HepG2 (cell line): ENCODE results near the gene ZFHX3. TPM values are rescaled to one million over a fixed set of nuclear protein-coding genes. Genes with fewer than 3 reads are reported as not detected.

Experiments
- CREM ChIP-seq, 2 experiments: sonication (generic) in 1 of 2; formaldehyde crosslinking in 1 of 2; IDR thresholded peaks; 2 replicates each; pipeline versions ENCODE4 v1.4.0 to v1.6.1; 2016 to 2020; ENCODE audit warnings: antibody characterized with exemption in 1 of 2, mild to moderate bottlenecking in 1 of 2, missing genetic modification reagents in 1 of 2
- DMAP1 ChIP-seq: IDR thresholded peaks from 2 replicates; pipeline ENCODE4 v1.6.1; 2016
- ELF3 ChIP-seq: IDR thresholded peaks from 2 replicates; pipeline ENCODE4 v1.6.1; 2016; ENCODE audit warnings: missing genetic modification reagents, missing compliant biosample characterization
- KMT2A ChIP-seq: sonication (generic); formaldehyde crosslinking; IDR thresholded peaks from 2 replicates; pipeline ENCODE4 v1.4.0; 2020; ENCODE audit warnings: missing genetic modification reagents
- MAF1 ChIP-seq: sonication (generic); formaldehyde crosslinking; IDR thresholded peaks from 2 replicates; pipeline ENCODE4 v1.5.0; 2020; ENCODE audit warnings: missing genetic modification reagents, borderline replicate concordance
- NFIC ChIP-seq: IDR thresholded peaks from 2 replicates; pipeline ENCODE4 v1.6.1; 2012; ENCODE audit warnings: mild to moderate bottlenecking, low read length, inconsistent platforms
- NFRKB ChIP-seq: fragments of 450-650 bp; IDR thresholded peaks from 2 replicates; pipeline ENCODE4 v1.6.1; 2017
- PHF5A ChIP-seq: IDR thresholded peaks from one replicate; pipeline ENCODE4 v1.6.1; 2018; ENCODE audit warnings: low read depth, missing genetic modification reagents; ENCODE audit not compliant: unreplicated experiment
- RBM22 ChIP-seq: fragments of 200-400 bp; formaldehyde crosslinking; optimal IDR thresholded peaks from 2 replicates; pipeline ENCODE3; 2017; ENCODE audit warnings: mild to moderate bottlenecking, low read length, moderate library complexity
- RFX1 ChIP-seq: fragments of 450-650 bp; IDR thresholded peaks from 2 replicates; pipeline ENCODE4 v1.6.1; 2017
- RFXAP ChIP-seq: sonication (generic); formaldehyde crosslinking; IDR thresholded peaks from 2 replicates; pipeline ENCODE4 v1.4.0; 2020; ENCODE audit warnings: missing genetic modification reagents, borderline replicate concordance
- RNF2 ChIP-seq: fragments of 450-650 bp; conservative IDR thresholded peaks from 2 replicates; pipeline ENCODE4 v1.6.1; 2016; ENCODE audit warnings: low read depth
- SRSF9 ChIP-seq: fragments of 200-400 bp; formaldehyde crosslinking; IDR thresholded peaks from 2 replicates; pipeline ENCODE4 v1.6.1; 2018; ENCODE audit warnings: borderline replicate concordance, mild to moderate bottlenecking, low read depth, low read length; ENCODE audit not compliant: insufficient read depth, poor library complexity, severe bottlenecking
- ZFP36L1 ChIP-seq: sonication (generic); formaldehyde crosslinking; IDR thresholded peaks from 2 replicates; pipeline ENCODE4 v1.8.0; 2022; ENCODE audit warnings: mild to moderate bottlenecking, missing genetic modification reagents, moderate library complexity
- ZFP90 ChIP-seq: sonication (generic); formaldehyde crosslinking; IDR thresholded peaks from 2 replicates; pipeline ENCODE4 v1.8.0; 2022; ENCODE audit warnings: missing genetic modification reagents, mild to moderate bottlenecking, inconsistent platforms, borderline replicate concordance
- ZKSCAN8 ChIP-seq: IDR thresholded peaks from 2 replicates; pipeline ENCODE4 v1.6.1; 2016; ENCODE audit warnings: borderline replicate concordance, missing genetic modification reagents, missing compliant biosample characterization
- ZNF235 ChIP-seq: sonication (generic); formaldehyde crosslinking; IDR thresholded peaks from 2 replicates; pipeline ENCODE4 v1.8.1; 2023; ENCODE audit warnings: mild to moderate bottlenecking, missing genetic modification reagents, borderline replicate concordance
- ZNF256 ChIP-seq: sonication (generic); formaldehyde crosslinking; conservative IDR thresholded peaks from 2 replicates; pipeline ENCODE4 v1.4.0; 2020; ENCODE audit warnings: missing genetic modification reagents
- ZNF549 ChIP-seq: sonication (generic); formaldehyde crosslinking; IDR thresholded peaks from 2 replicates; pipeline ENCODE4 v1.5.0; 2020; ENCODE audit warnings: missing genetic modification reagents
- ZNF557 ChIP-seq: sonication (generic); formaldehyde crosslinking; IDR thresholded peaks from 2 replicates; pipeline ENCODE4 v1.4.0; 2020; ENCODE audit warnings: missing genetic modification reagents
- ZNF672 ChIP-seq: sonication (generic); formaldehyde crosslinking; IDR thresholded peaks from 2 replicates; pipeline ENCODE4 v1.8.1; 2022; ENCODE audit warnings: missing genetic modification reagents
- ZNF737 ChIP-seq: sonication (generic); formaldehyde crosslinking; IDR thresholded peaks from 2 replicates; pipeline ENCODE4 v1.5.0; 2020; ENCODE audit warnings: missing genetic modification reagents, mild to moderate bottlenecking, borderline replicate concordance
- ZNF772 ChIP-seq: sonication (generic); formaldehyde crosslinking; IDR thresholded peaks from 2 replicates; pipeline ENCODE4 v1.5.0; 2020; ENCODE audit warnings: mild to moderate bottlenecking, missing genetic modification reagents
- ZNF781 ChIP-seq: sonication (generic); formaldehyde crosslinking; IDR thresholded peaks from 2 replicates; pipeline ENCODE4 v1.5.1; 2020; ENCODE audit warnings: borderline replicate concordance, mild to moderate bottlenecking, missing genetic modification reagents; ENCODE audit errors: not compliant biosample characterization
- polyA plus RNA-seq, 8 experiments: library from polyadenylated mRNA; depleted of rRNA in 3 of 8; stranded (reverse) in 7 of 8; unstranded in 1 of 8; fragments of >200 nt; fragmentation: Illumina TruSeq in 4 of 8; extraction: Trizol in 4 of 8; gene quantifications; 2 replicates each; pipeline versions ENCODE4 v1.2.1 to v1.2.3, GENCODE V29; 2011 to 2016; ENCODE audit warnings: low read depth in 4 of 8, missing spikeins in 1 of 8, mixed read lengths in 1 of 8; ENCODE audit not compliant: insufficient read depth in 1 of 8
- total RNA-seq, 5 experiments: library from RNA; depleted of rRNA; stranded (reverse); fragments of >200 nt; fragmentation: Illumina TruSeq; extraction: Trizol; gene quantifications; 2 replicates each; pipeline ENCODE4 v1.2.3, GENCODE V29; 2016; ENCODE audit warnings: low read depth in 1 of 5
- TF ChIP-seq, protein P1 (sequence below): sonication (generic); formaldehyde crosslinking; IDR thresholded peaks from 2 replicates; pipeline ENCODE4 v1.5.1; 2020; ENCODE audit warnings: missing genetic modification reagents, mild to moderate bottlenecking, borderline replicate concordance
- TF ChIP-seq, protein P2 (sequence below): IDR thresholded peaks from 2 replicates; pipeline ENCODE4 v1.6.1; 2016; ENCODE audit warnings: missing compliant biosample characterization, missing genetic modification reagents, borderline replicate concordance
- TF ChIP-seq, protein P3 (sequence below): sonication (generic); formaldehyde crosslinking; IDR thresholded peaks from 2 replicates; pipeline ENCODE4 v1.4.0; 2020; ENCODE audit warnings: missing genetic modification reagents
- TF ChIP-seq, protein P4 (sequence below): sonication (generic); formaldehyde crosslinking; conservative IDR thresholded peaks from 2 replicates; pipeline ENCODE4 v1.4.0; 2020; ENCODE audit warnings: missing genetic modification reagents

The ZFHX3 gene
- total and polyA plus RNA-seq, 2 of the 13 experiments (the other 11 are each of a cell fraction or from before 2014, with no cell fraction given): 5.0 to 6.0 TPM

DNA sequence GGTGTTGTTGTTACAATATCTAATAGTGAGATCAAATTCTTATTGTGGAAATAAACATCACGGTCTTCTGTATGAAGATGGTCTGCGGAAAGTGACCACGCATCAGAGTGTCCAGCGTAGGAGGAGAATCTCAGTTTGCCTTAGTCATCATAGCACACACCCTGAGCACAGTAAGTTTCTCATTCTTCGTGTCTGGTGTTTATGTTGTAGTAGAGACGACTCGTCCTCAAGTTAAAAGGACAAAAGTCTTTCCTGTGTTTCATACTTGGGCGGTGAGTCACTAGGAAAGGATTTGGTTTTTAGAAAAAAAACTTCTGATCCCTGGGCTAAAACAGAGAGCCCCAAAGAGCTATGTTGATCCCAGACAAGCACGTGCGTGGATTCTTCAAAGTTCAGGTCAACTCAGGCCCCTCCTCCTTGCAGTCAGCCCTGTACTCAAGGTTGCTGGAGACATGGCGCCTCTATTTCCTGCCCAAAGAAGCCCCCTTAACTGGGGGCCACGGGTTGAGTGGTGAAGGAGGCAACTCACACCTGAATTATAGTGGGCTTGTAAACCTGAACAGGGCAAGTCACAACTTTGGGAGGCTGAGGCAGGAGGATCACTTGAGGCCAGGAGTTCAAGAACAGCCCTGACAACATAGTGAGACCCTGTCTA is 170.4 kb downstream of the ZFHX3 start (continued):
- TF ChIP-seq, protein P1, sequence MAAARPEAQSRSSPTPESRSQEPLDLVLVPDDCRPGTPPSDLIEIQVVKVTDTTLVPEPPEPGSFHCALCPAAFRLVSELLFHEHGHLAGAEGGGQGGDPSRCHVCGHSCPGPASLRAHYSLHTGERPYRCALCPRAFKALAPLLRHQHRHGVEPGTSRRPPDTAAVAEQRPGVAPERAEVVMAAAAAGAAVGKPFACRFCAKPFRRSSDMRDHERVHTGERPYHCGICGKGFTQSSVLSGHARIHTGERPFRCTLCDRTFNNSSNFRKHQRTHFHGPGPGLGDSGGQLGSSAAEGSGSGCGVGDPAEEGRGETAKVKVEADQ (CRISPR knock-in tag): peak; percentile 75; the same call in 1 of the 2 replicates
- TF ChIP-seq RFX1: no peak
- TF ChIP-seq ZKSCAN8: peak; percentile 85; the same call in 1 of the 2 replicates
- TF ChIP-seq NFRKB: no peak
- TF ChIP-seq ZNF256 (CRISPR knock-in tag): no peak
- no peak for TF ChIP-seq ZNF737 (CRISPR knock-in tag)
- TF ChIP-seq, protein P2, sequence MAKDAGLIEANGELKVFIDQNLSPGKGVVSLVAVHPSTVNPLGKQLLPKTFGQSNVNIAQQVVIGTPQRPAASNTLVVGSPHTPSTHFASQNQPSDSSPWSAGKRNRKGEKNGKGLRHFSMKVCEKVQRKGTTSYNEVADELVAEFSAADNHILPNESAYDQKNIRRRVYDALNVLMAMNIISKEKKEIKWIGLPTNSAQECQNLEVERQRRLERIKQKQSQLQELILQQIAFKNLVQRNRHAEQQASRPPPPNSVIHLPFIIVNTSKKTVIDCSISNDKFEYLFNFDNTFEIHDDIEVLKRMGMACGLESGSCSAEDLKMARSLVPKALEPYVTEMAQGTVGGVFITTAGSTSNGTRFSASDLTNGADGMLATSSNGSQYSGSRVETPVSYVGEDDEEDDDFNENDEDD (CRISPR knock-in tag): peak; percentile 70; the same call in 1 of the 2 replicates
- peak; percentile 74; the same call in 1 of the 2 replicates for TF ChIP-seq KMT2A (CRISPR knock-in tag)
- TF ChIP-seq RNF2: 0 out of 2 replicates have a peak, but pooled peaks have one; percentile 18
- TF ChIP-seq NFIC: peak; percentile 87
- peak; percentile 87 for TF ChIP-seq CREM (IDR thresholded peaks at IDR 0.05)
- TF ChIP-seq CREM (CRISPR knock-in tag; IDR thresholded peaks at IDR 0.05): no peak
- TF ChIP-seq MAF1 (CRISPR knock-in tag): 0 out of 2 replicates have a peak, but pooled peaks have one; percentile 25
- peak; percentile 83; the same call in 1 of the 2 replicates for TF ChIP-seq ELF3
- TF ChIP-seq PHF5A (CRISPR knock-in tag): no peak
- TF ChIP-seq ZNF781: peak; percentile 63
- no peak for TF ChIP-seq ZNF557 (CRISPR knock-in tag)
- 0 out of 2 replicates have a peak, but pooled peaks have one; percentile 14 for TF ChIP-seq RFXAP (CRISPR knock-in tag)
- no peak for TF ChIP-seq ZFP36L1 (CRISPR knock-in tag)
- TF ChIP-seq, protein P3, sequence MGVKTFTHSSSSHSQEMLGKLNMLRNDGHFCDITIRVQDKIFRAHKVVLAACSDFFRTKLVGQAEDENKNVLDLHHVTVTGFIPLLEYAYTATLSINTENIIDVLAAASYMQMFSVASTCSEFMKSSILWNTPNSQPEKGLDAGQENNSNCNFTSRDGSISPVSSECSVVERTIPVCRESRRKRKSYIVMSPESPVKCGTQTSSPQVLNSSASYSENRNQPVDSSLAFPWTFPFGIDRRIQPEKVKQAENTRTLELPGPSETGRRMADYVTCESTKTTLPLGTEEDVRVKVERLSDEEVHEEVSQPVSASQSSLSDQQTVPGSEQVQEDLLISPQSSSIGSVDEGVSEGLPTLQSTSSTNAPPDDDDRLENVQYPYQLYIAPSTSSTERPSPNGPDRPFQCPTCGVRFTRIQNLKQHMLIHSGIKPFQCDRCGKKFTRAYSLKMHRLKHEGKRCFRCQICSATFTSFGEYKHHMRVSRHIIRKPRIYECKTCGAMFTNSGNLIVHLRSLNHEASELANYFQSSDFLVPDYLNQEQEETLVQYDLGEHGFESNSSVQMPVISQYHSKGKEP: no peak
- peak; percentile 67; the same call in 1 of the 2 replicates for TF ChIP-seq ZNF772 (CRISPR knock-in tag)
- no peak for TF ChIP-seq ZFP90 (CRISPR knock-in tag)
- no peak for TF ChIP-seq RBM22
- TF ChIP-seq ZNF235 (CRISPR knock-in tag): no peak
- TF ChIP-seq DMAP1 (CRISPR knock-in tag): peak; percentile 76
- TF ChIP-seq, protein P4, sequence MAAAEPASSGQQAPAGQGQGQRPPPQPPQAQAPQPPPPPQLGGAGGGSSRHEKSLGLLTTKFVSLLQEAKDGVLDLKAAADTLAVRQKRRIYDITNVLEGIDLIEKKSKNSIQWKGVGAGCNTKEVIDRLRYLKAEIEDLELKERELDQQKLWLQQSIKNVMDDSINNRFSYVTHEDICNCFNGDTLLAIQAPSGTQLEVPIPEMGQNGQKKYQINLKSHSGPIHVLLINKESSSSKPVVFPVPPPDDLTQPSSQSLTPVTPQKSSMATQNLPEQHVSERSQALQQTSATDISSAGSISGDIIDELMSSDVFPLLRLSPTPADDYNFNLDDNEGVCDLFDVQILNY (CRISPR knock-in tag): no peak
- TF ChIP-seq ZNF549 (CRISPR knock-in tag): no peak
- TF ChIP-seq SRSF9: no peak
- TF ChIP-seq ZNF672 (CRISPR knock-in tag): no peak
